ENCODE results near the gene CAD.

Gene CAD

DNA sequence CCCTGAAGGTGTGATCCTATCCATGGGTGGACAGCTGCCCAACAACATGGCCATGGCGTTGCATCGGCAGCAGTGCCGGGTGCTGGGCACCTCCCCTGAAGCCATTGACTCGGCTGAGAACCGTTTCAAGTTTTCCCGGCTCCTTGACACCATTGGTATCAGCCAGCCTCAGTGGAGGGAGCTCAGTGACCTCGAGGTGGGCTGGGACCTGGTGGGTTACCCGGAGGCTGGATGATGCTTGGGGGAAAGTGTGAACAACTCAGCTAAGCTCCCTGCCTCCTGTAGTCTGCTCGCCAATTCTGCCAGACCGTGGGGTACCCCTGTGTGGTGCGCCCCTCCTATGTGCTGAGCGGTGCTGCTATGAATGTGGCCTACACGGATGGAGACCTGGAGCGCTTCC is 16.2 kb downstream of the CAD start:
- Histone ChIP-seq H3K27ac (no peak overlapping the region), H4K20me1 (ENCODE audit: insufficient read depth) (no peaks in the 10 kb centered on the region), H3K4me1 (ENCODE audit: low read depth, poor library complexity, severe bottlenecking) (no peaks in the 10 kb centered on the region), H2AFZ (ENCODE audit: low read depth) (no peak overlapping the region), H3K4me3 (IDR thresholded peaks at IDR 0.05; ENCODE audit: insufficient read depth, low read depth, low read length) (no peak overlapping the region), H3K79me2 (ENCODE audit: insufficient read depth, low read depth) (no peaks in the 10 kb centered on the region), H3K9ac (no peak overlapping the region), H3K4me2 (no peak overlapping the region), H3K27me3 (ENCODE audit: insufficient read depth, low read depth) (no peaks in the 10 kb centered on the region), H3K36me3 (ENCODE audit: insufficient read depth) (peaks cover 11% of the 10 kb centered on the region; the same call in 1 of the 2 replicates)
- TF ChIP-seq, protein P1, sequence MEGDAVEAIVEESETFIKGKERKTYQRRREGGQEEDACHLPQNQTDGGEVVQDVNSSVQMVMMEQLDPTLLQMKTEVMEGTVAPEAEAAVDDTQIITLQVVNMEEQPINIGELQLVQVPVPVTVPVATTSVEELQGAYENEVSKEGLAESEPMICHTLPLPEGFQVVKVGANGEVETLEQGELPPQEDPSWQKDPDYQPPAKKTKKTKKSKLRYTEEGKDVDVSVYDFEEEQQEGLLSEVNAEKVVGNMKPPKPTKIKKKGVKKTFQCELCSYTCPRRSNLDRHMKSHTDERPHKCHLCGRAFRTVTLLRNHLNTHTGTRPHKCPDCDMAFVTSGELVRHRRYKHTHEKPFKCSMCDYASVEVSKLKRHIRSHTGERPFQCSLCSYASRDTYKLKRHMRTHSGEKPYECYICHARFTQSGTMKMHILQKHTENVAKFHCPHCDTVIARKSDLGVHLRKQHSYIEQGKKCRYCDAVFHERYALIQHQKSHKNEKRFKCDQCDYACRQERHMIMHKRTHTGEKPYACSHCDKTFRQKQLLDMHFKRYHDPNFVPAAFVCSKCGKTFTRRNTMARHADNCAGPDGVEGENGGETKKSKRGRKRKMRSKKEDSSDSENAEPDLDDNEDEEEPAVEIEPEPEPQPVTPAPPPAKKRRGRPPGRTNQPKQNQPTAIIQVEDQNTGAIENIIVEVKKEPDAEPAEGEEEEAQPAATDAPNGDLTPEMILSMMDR (conservative IDR thresholded peaks at IDR 0.05; ENCODE audit: low read depth, low read length): no peak

DNA sequence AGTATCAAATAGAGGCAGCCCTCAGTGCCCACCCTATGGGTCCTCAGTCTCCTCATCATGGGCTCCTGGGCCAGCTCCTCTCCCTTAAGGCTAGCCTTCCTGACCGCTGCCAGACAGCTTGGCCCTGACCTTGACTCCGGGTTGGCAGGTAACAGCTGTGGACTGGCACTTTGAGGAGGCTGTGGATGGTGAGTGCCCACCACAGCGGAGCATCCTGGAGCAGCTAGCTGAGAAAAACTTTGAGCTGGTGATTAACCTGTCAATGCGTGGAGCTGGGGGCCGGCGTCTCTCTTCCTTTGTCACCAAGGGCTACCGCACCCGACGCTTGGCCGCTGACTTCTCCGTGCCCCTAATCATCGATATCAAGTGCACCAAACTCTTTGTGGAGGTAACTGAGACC is 19.0 kb downstream of the CAD start:
- Histone ChIP-seq H3K4me2 (no peak overlapping the region), H3K4me3 (IDR thresholded peaks at IDR 0.05; ENCODE audit: insufficient read depth, low read depth, low read length) (no peak overlapping the region), H4K20me1 (ENCODE audit: insufficient read depth) (no peaks in the 10 kb centered on the region), H3K79me2 (ENCODE audit: insufficient read depth, low read depth) (no peaks in the 10 kb centered on the region), H3K27me3 (ENCODE audit: insufficient read depth, low read depth) (no peaks in the 10 kb centered on the region), H3K36me3 (ENCODE audit: insufficient read depth) (peaks cover 9% of the 10 kb centered on the region; the same call in 1 of the 2 replicates), H3K4me1 (ENCODE audit: low read depth, poor library complexity, severe bottlenecking) (no peaks in the 10 kb centered on the region), H3K27ac (no peak overlapping the region), H3K9ac (no peak overlapping the region), H2AFZ (ENCODE audit: low read depth) (no peak overlapping the region)
- TF ChIP-seq, protein P1 (conservative IDR thresholded peaks at IDR 0.05; ENCODE audit: low read depth, low read length): no peak

DNA sequence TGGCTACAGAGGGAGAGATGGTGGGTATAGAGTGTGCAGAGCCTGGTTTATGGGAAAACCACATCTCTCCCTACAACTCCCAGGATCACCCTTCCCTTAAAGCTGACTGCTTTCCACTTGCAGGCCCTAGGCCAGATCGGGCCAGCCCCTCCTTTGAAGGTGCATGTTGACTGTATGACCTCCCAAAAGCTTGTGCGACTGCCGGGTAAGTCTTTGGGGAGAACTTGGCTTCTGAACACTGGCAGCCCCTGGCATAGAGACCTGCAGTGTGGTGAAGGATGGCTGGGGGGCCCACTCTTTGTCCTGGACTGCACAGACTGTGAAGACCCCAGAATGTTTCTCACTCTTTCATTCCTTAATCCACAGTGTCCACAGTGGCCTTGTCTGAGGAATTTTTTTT is 19.5 kb downstream of the CAD start:
- Histone ChIP-seq H3K79me2 (ENCODE audit: insufficient read depth, low read depth) (no peaks in the 10 kb centered on the region), H4K20me1 (ENCODE audit: insufficient read depth) (no peaks in the 10 kb centered on the region), H3K27ac (no peak overlapping the region), H3K4me3 (IDR thresholded peaks at IDR 0.05; ENCODE audit: insufficient read depth, low read depth, low read length) (no peak overlapping the region), H3K27me3 (ENCODE audit: insufficient read depth, low read depth) (no peaks in the 10 kb centered on the region), H3K4me2 (no peak overlapping the region), H2AFZ (ENCODE audit: low read depth) (no peak overlapping the region), H3K4me1 (ENCODE audit: low read depth, poor library complexity, severe bottlenecking) (no peaks in the 10 kb centered on the region), H3K9ac (no peak overlapping the region), H3K36me3 (ENCODE audit: insufficient read depth) (peaks cover 13% of the 10 kb centered on the region; the same call in 1 of the 2 replicates)
- TF ChIP-seq, protein P1 (conservative IDR thresholded peaks at IDR 0.05; ENCODE audit: low read depth, low read length): no peak

DNA sequence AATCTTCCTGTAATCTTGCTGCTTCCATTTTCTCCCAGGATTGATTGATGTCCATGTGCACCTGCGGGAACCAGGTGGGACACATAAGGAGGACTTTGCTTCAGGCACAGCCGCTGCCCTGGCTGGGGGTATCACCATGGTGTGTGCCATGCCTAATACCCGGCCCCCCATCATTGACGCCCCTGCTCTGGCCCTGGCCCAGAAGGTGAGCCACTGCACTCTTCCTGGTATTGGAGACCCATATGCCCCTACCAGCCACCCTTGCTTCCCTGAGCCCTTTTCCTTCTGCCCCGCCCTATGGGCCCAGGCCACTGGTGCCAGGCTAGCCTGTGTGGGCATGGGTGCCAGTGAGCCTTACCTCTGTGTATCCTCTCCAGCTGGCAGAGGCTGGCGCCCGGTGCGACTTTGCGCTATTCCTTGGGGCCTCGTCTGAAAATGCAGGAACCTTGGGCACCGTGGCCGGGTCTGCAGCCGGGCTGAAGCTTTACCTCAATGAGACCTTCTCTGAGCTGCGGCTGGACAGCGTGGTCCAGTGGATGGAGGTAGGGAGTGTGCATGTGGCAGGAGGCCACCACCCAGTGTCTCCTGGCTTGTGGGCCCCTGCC is 20.3 kb downstream of the CAD start:
- H3K9ac ChIP-seq: no peak overlapping the region
- H3K4me2 ChIP-seq: no peak overlapping the region
- no peak overlapping the region for H3K27ac ChIP-seq
- no peaks in the 10 kb centered on the region for H3K4me1 ChIP-seq (ENCODE audit: low read depth, poor library complexity, severe bottlenecking)
- no peak overlapping the region for H3K4me3 ChIP-seq (IDR thresholded peaks at IDR 0.05; ENCODE audit: insufficient read depth, low read depth, low read length)
- no peak overlapping the region for H2AFZ ChIP-seq (ENCODE audit: low read depth)
- H3K27me3 ChIP-seq (ENCODE audit: insufficient read depth, low read depth): no peaks in the 10 kb centered on the region
- TF ChIP-seq, protein P1 (conservative IDR thresholded peaks at IDR 0.05; ENCODE audit: low read depth, low read length): no peak
- H3K36me3 ChIP-seq (ENCODE audit: insufficient read depth): peaks cover 13% of the 10 kb centered on the region; the same call in 1 of the 2 replicates
- H3K79me2 ChIP-seq (ENCODE audit: insufficient read depth, low read depth): no peaks in the 10 kb centered on the region
- no peaks in the 10 kb centered on the region for H4K20me1 ChIP-seq (ENCODE audit: insufficient read depth)

All from KMS-11 (cell line).